Vagina (tissue), 2 donors: ENCODE results near the gene CRB1. TPM values are rescaled to one million over a fixed set of nuclear protein-coding genes. Genes with fewer than 3 reads are reported as not detected.

ENCODE experiments used
- DNase-seq, 2 donors: peaks; one replicate each; pipeline ENCODE4 v3.0.0-alpha.2; 2017; ENCODE audit errors: extremely low spot score in 2 of 2
- H3K27ac ChIP-seq: fragments of 200-600 bp; sonication (generic); one replicate; pipeline ENCODE4 v1.5.1; 2019
- H3K27me3 ChIP-seq: fragments of 200-600 bp; sonication (generic); one replicate; pipeline ENCODE4 v1.5.1; 2019
- H3K36me3 ChIP-seq, 2 donors: fragments of 200-600 bp; sonication (generic); one replicate each; pipeline ENCODE4 v1.5.1; 2017 to 2019
- H3K4me1 ChIP-seq: fragments of 200-600 bp; sonication (generic); one replicate; pipeline ENCODE4 v1.5.1; 2019
- H3K4me3 ChIP-seq, 2 donors: fragments of 200-600 bp; sonication (generic); 1 replicate in 1 of 2; 2 replicates in 1 of 2; pipeline ENCODE4 v1.5.1; 2016 to 2019
- H3K9me3 ChIP-seq: fragments of 200-600 bp; sonication (generic); one replicate; pipeline ENCODE4 v1.5.1; 2019
- CTCF ChIP-seq, 3 experiments: fragments of 450-650 bp in 2 of 3; fragments of 200-600 bp in 1 of 3; sonication (generic) in 1 of 3; IDR thresholded peaks; one replicate each; pipeline ENCODE4 v1.5.1; 2017 to 2019; ENCODE audit warnings: antibody characterized with exemption in 3 of 3, mild to moderate bottlenecking in 2 of 3, moderate library complexity in 2 of 3
- POLR2A ChIP-seq, 2 donors: fragments of 450-650 bp; IDR thresholded peaks; one replicate each; pipeline ENCODE4 v1.6.1; 2017; ENCODE audit warnings: antibody characterized with exemption in 2 of 2, mild to moderate bottlenecking in 2 of 2, moderate library complexity in 2 of 2
- POLR2AphosphoS5 ChIP-seq, 2 donors: sonication (generic); formaldehyde crosslinking; IDR thresholded peaks; one replicate each; pipeline ENCODE4 v1.9.0; 2017; ENCODE audit warnings: antibody characterized with exemption in 2 of 2, mild to moderate bottlenecking in 2 of 2, low read depth in 1 of 2; ENCODE audit not compliant: insufficient read depth in 1 of 2
- intact Hi-C: fragments of 100-400 bp; cut with DNase I; formaldehyde crosslinking; loops from one replicate; pipeline ENCODE4 v1.15.1; 2023
- total RNA-seq: library from RNA; depleted of rRNA; stranded (reverse); fragments of >200 nt; gene quantifications from one replicate; pipeline ENCODE4 v1.2.3, GENCODE V29; 2016

The CRB1 gene
- total RNA-seq, 1 donor from 2014 or later, result not detected

GRCh38 chr1:197286634-197287033 lies 18.6 kb downstream of the CRB1 start:
- Histone ChIP-seq H3K9me3 (no peaks in the 10 kb centered on the region), H3K4me3 (no peak overlapping the region), H3K27me3 (no peaks in the 10 kb centered on the region), H3K4me1 (no peaks in the 10 kb centered on the region), H3K36me3 (no peaks in the 10 kb centered on the region), H3K27ac (no peak overlapping the region)
- TF ChIP-seq POLR2A (IDR thresholded peaks at IDR 0.05) (no peak), POLR2AphosphoS5 (IDR thresholded peaks at IDR 0.05; ENCODE audit: insufficient read depth in 1 of 2, low read depth in 1 of 2) (no peak), CTCF (IDR thresholded peaks at IDR 0.05) (no peak)
- intact Hi-C loops, result no loop called here
- DNase-seq, result no peak

- H3K36me3 ChIP-seq, result no peaks in the 10 kb centered on the region
- no peaks in the 10 kb centered on the region for H3K4me1 ChIP-seq
- no peak overlapping the region for H3K4me3 ChIP-seq
- no peak overlapping the region for H3K27ac ChIP-seq
- no peak for DNase-seq
- no peaks in the 10 kb centered on the region for H3K27me3 ChIP-seq
- intact Hi-C loops, result no loop called here
- TF ChIP-seq POLR2AphosphoS5 (IDR thresholded peaks at IDR 0.05; ENCODE audit: insufficient read depth in 1 of 2, low read depth in 1 of 2), result no peak
- TF ChIP-seq CTCF (IDR thresholded peaks at IDR 0.05), result no peak
- no peak for TF ChIP-seq POLR2A (IDR thresholded peaks at IDR 0.05)
- no peaks in the 10 kb centered on the region for H3K9me3 ChIP-seq
These were observed 19.8 kb downstream of the CRB1 start for GRCh38 chr1:197287863-197288262.

GRCh38 chr1:197302775-197303174 lies 34.7 kb downstream of the CRB1 start:
- Histone ChIP-seq H3K4me1 (no peaks in the 10 kb centered on the region), H3K27me3 (no peaks in the 10 kb centered on the region), H3K9me3 (no peaks in the 10 kb centered on the region), H3K27ac (no peak overlapping the region), H3K36me3 (no peaks in the 10 kb centered on the region), H3K4me3 (no peak overlapping the region)
- TF ChIP-seq CTCF (IDR thresholded peaks at IDR 0.05) (no peak), POLR2AphosphoS5 (IDR thresholded peaks at IDR 0.05; ENCODE audit: insufficient read depth in 1 of 2, low read depth in 1 of 2) (no peak), POLR2A (IDR thresholded peaks at IDR 0.05) (no peak)
- DNase-seq, result no peak
- intact Hi-C loops, result no loop called here

GRCh38 chr1:197303463-197303862 lies 35.4 kb downstream of the CRB1 start:
- H3K4me3 ChIP-seq, result no peak overlapping the region
- H3K9me3 ChIP-seq, result no peaks in the 10 kb centered on the region
- H3K4me1 ChIP-seq, result no peaks in the 10 kb centered on the region
- no peaks in the 10 kb centered on the region for H3K36me3 ChIP-seq
- TF ChIP-seq POLR2AphosphoS5 (IDR thresholded peaks at IDR 0.05; ENCODE audit: insufficient read depth in 1 of 2, low read depth in 1 of 2), result no peak
- TF ChIP-seq POLR2A (IDR thresholded peaks at IDR 0.05), result no peak
- no peak for TF ChIP-seq CTCF (IDR thresholded peaks at IDR 0.05)
- intact Hi-C loops, result no loop called here
- H3K27ac ChIP-seq, result no peak overlapping the region
- DNase-seq, result no peak
- H3K27me3 ChIP-seq, result no peaks in the 10 kb centered on the region

GRCh38 chr1:197304638-197305200 lies 36.7 kb downstream of the CRB1 start:
- no peaks in the 10 kb centered on the region for H3K9me3 ChIP-seq
- TF ChIP-seq POLR2A (IDR thresholded peaks at IDR 0.05) (no peak), CTCF (IDR thresholded peaks at IDR 0.05) (no peak), POLR2AphosphoS5 (IDR thresholded peaks at IDR 0.05; ENCODE audit: insufficient read depth in 1 of 2, low read depth in 1 of 2) (no peak)
- no peak overlapping the region for H3K4me3 ChIP-seq
- intact Hi-C loops, result no loop called here
- H3K27ac ChIP-seq, result no peak overlapping the region
- no peaks in the 10 kb centered on the region for H3K27me3 ChIP-seq
- no peak for DNase-seq
- H3K4me1 ChIP-seq, result no peaks in the 10 kb centered on the region
- no peaks in the 10 kb centered on the region for H3K36me3 ChIP-seq
